Measurements from ENCODE around the gene ZSCAN5A.

The ZSCAN5A gene

GRCh38 chr19:56314381-56315076 is at the start of gene ZSCAN5A:
TSS of gene ZSCAN5A (minus strand) at chr19:56314839. CDS start at chr19:56225046, 89,793 bp downstream.
- Histone ChIP-seq H3K4me1 (ENCODE audit: control insufficient read depth, insufficient read depth, low read length) (0 out of 2 replicates have a peak, but pooled peaks cover 2% of the 10 kb centered on the region), H3K9me3 (ENCODE audit: control insufficient read depth, insufficient read depth, low read depth, low read length) (no peaks in the 10 kb centered on the region), H3K27ac (ENCODE audit: extremely low read depth, low read depth, low read length) (peak within 1 kb of the TSS; percentile 90), H3K36me3 (ENCODE audit: control insufficient read depth in 2 of 2, insufficient read depth in 1 of 2, low read length in 2 of 2) (peaks cover 0 to 28% of the 10 kb centered on the region in 2 experiments; a peak in 2 of 3 replicates), H3K4me3 (ENCODE audit: low read depth, low read length) (peak within 1 kb of the TSS; percentile 100)
- CTCF ChIA-PET: interaction anchor here (0.6 to 1.7 kb wide), 7 partner anchors 9 to 810 kb away, joined by 3 to 6 read pairs (median 3); no protein-coding TSS in a partner anchor
- POLR2A ChIA-PET: interaction anchor here (0.5 to 2.0 kb wide), 9 partner anchors 32 to 1593 kb away, joined by 3 to 11 read pairs (median 4); partner anchors contain the start of genes ZNF444, ZNF784 and ZNF787
- TF ChIP-seq ZNF221 (tag by site-specific recombination; IDR thresholded peaks at IDR 0.05; ENCODE audit: borderline replicate concordance) (no peak), YY2 (tag by site-specific recombination; IDR thresholded peaks at IDR 0.05) (peak; percentile 50; the same call in 1 of the 2 replicates), ZBTB44 (tag by site-specific recombination; IDR thresholded peaks at IDR 0.05) (no peak), ZNF155 (tag by site-specific recombination; IDR thresholded peaks at IDR 0.05) (no peak), ZSCAN5A (tag by site-specific recombination; IDR thresholded peaks at IDR 0.05) (no peak), ZNF596 (tag by site-specific recombination; IDR thresholded peaks at IDR 0.05) (no peak), ZNF580 (tag by site-specific recombination; IDR thresholded peaks at IDR 0.05) (peak; percentile 88), ZNF140 (tag by site-specific recombination; IDR thresholded peaks at IDR 0.05) (no peak), ZNF157 (tag by site-specific recombination; IDR thresholded peaks at IDR 0.05) (no peak), IKZF3 (tag by site-specific recombination; IDR thresholded peaks at IDR 0.05) (no peak), HOXA7 (CRISPR knock-in tag; IDR thresholded peaks at IDR 0.05; ENCODE audit: borderline replicate concordance) (no peak), ZSCAN30 (tag by site-specific recombination; IDR thresholded peaks at IDR 0.05) (no peak), ZBTB11 (tag by site-specific recombination; conservative IDR thresholded peaks at IDR 0.05; ENCODE audit: low read depth) (peak; percentile 95), ZNF561 (tag by site-specific recombination; IDR thresholded peaks at IDR 0.05; ENCODE audit: borderline replicate concordance) (no peak), OSR2 (tag by site-specific recombination; IDR thresholded peaks at IDR 0.05) (no peak), ZNF449 (tag by site-specific recombination; IDR thresholded peaks at IDR 0.05) (no peak), ZNF292 (tag by site-specific recombination; IDR thresholded peaks at IDR 0.05; ENCODE audit: borderline replicate concordance, low read depth) (no peak), ZBTB1 (tag by site-specific recombination; IDR thresholded peaks at IDR 0.05) (no peak), PRDM1 (tag by site-specific recombination; IDR thresholded peaks at IDR 0.05) (no peak), PBX3 (CRISPR knock-in tag; IDR thresholded peaks at IDR 0.05) (no peak), ZNF302 (tag by site-specific recombination; IDR thresholded peaks at IDR 0.05; ENCODE audit: low read depth) (no peak), PATZ1 (tag by site-specific recombination; IDR thresholded peaks at IDR 0.05) (peak; percentile 63), ZNF501 (tag by site-specific recombination; IDR thresholded peaks at IDR 0.05) (0 out of 2 replicates have a peak, but pooled peaks have one; percentile 72), ZXDB (tag by site-specific recombination; IDR thresholded peaks at IDR 0.05) (peak; percentile 96), ZNF660 (tag by site-specific recombination; IDR thresholded peaks at IDR 0.05) (no peak), ZNF549 (tag by site-specific recombination; IDR thresholded peaks at IDR 0.05) (no peak)
